HG02840 (cell line): ENCODE results near the gene ZG16.
"Not testable (repeated sequence)": the region's sequence is repeated elsewhere in the genome, so short reads cannot be mapped to it uniquely, and the experiment has no call there.

Experiments used
- ATAC-seq: cut with Tn5 transposase; IDR thresholded peaks from one replicate; pipeline ENCODE4 v1.9.1; 2021; ENCODE audit warnings: mild to moderate bottlenecking, moderate library complexity, moderate number of reproducible peaks; ENCODE audit not compliant: unreplicated experiment, low FRiP score

Gene ZG16

DNA sequence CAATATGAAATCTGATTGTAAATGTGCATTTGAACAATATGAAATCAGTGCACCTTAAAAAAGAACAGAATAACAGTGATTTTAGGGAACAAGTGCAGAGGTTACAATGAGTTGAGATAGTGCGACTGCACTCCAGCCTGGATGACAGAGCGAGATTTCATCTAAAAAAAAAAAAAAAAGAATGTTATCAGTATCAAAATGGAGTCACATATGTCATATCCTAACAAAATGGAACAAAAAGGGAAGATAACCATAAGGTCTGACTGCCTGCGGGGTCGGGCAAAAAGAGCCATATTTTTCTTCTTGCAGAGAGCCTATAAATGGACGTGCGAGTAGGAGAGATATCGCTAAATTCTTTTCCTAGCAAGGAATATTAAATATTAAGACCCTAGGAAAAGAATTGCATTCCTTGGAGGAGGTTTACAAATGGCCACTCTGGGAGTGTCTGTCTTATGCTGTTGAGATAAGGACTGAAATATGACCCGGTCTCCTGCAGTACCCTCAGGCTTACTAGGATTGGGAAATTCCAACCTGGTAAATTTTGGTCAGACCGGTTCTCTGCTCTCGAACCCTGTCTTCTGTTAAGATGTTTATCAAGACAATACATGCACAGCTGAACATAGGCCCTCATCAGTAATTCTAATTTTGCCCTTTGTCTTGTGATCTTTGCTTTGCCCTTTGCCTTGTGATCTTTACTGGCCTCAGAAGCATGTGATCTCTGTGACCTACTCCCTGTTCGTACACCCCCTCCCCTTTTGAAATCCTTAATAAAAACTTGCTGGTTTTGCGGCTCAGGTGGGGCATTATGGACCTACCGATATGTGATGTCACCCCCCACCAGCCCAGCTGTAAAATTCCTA, 5.3 kb downstream of the ZG16 start:
- not testable (repeated sequence) for ATAC-seq

DNA sequence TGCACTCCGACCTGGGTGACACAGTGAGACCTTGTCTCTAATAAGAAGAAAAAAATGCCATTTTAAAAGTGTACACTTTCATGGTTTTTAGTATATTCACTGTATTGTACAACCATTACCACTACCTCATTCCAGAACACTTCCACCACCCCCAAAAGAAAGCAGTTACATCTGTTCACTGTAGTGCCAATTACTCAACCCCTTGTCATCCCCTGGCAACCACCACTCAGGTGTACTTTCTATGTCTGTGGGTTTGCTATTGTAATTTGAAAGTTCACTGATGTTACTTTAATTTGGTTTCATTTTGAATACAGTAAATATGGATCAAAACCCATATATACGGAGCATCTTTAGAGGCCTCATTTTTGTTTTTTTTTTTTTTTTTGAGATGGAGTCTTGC, 6.1 kb downstream of the ZG16 start:
- no peak for ATAC-seq

DNA sequence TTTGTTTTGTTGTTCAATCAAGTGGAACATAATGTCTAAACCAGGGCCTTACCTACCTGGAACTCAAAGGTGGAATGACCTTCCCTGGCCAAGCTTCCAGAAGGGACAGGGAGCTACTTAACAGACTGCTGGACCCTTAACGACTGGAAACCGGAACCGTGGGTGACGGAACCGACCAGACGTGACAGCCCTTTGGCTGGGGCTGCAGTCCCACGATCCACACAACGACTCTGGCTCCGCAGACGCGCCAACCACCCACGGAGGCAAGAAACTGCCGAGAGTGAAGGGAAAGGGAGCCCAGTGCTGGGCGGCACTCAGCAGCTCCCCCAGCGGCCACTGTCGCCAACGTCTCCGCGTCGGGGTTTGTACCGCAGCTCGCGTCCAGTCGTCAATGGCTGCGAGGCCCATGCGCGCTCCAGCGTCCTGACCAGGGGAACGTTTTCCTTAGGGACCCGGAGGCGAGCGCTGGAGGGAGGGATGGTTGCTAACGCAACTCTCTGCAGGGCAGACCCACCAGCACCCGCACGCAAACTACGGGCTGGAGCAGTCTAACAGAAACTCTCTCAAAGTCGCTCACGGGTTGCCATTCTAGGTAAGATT, 6.9 kb downstream of the ZG16 start:
- ATAC-seq, result no peak

DNA sequence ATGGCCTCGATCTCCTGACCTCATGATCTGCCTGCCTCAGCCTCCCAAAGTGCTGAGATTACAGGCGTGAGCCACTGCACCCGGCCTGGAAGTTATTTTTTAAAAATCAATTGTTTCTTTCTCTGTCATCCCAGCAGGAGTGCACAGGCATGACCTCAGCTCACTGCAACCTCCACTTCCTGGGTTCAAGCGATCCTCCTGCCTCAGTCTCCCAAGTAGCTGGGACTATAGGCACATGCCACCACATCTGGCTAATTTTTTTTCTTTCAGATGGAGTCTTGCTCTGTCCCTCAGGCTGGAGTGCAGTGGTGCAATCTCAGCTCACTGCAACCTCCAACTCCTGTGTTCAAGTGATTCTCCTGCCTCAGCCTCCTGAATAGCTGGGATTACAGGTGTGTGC, 9.1 kb downstream of the ZG16 start:
- ATAC-seq, result not testable (repeated sequence)

DNA sequence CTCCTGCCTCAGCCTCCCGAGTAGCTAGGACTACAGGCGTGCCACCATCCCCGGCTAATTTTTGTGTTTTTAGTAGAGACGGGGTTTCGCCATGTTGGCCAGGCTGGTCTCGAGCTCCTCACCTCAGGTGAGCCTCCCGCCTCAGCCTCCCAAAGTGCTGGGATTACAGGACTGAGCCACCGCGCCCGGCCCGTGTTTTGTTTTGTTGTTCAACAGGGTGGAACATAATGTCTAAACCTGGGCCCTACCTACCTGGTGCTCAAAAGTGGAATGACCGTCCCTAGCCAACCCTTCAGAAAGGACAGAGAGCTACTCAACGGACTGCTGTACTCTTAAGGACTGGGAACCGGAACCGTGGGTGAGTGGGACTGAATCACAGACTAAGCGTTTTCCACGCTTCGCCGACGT, 11.7 kb downstream of the ZG16 start:
- no peak for ATAC-seq

DNA sequence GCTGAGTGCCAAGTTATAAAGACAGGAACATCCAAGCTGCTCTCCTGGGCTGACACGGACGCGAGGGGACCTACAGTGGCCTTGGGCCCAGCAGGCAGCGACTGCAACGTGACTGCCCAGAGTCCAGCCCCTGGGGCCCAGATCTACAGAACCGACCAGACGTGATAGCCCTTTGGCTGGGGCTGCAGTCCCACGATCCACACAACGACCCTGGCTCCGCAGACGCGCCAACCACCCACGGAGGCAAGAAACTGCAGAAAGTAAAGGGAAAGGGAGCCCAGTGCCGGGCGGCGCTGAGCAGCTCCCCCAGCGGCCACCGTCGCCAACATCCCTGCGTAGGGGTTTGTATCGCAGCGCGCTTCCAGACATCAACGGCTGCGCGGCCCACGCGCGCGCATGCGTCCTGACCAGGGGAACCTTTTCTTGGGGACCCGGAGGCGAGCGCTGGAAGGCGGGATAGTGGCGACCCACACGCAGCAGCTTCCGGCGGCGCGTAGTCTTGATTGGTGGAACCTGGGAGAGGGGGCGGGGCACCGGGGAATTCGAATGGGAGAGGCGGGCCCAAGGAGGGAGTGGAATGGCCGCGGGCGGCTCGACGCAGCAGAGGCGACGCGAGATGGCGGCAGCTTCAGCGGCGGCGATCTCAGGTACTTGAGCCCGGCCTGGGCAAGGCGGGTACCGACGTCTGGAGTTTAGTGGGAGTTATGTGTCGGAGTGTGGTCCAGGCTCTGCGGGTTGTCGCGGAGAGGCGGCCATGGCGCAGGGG, 12.3 kb downstream of the ZG16 start, which contains the start of gene KIF22:
TSS of gene KIF22 (plus strand) at position 569 of the 766 bp plus-strand sequence. CDS start at position 578, 9 bp downstream.
- ATAC-seq, result peak; percentile 88

DNA sequence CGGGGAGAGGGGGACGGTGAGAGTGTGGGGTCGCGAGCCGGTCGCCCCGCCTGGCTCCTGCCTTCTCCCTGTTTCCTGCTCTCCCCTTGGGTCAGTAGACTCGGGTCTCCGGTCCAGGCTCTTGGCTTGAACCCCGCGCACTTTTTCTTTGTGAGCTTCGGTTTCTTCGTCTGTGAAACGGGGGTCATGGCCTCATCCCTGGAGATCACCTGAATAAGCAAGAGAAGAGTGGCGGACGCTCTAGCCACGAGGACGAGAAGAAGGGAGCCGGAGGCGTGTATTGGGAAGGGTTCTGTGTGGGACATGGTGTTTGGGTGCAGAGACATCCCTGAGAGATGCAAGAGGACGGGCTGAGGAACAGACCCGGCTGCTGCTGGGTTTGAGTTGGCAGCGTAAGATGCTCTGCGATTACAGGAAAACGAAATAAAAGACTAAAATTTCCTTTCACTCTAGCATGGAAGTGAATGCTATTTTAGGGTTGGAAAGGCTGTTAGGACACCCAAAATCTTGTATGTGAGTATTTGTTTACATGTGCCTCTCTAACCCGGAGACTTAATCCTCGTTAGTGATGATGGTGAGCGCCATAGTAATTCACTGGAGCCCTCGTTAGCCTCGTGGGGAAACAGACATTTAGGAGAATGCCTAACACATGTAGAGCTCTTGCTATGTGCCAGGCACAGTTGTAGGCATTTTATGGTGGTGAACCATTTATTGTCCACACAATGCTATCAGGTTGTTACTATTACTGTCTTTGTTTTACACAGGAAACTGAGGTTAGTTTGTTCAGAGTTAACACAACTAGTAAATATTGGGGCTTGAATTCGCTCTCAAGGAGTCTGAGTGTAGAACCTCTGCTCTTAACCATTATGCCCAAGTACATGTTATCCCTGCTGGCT, 13.1 kb downstream of the ZG16 start:
- no peak for ATAC-seq

DNA sequence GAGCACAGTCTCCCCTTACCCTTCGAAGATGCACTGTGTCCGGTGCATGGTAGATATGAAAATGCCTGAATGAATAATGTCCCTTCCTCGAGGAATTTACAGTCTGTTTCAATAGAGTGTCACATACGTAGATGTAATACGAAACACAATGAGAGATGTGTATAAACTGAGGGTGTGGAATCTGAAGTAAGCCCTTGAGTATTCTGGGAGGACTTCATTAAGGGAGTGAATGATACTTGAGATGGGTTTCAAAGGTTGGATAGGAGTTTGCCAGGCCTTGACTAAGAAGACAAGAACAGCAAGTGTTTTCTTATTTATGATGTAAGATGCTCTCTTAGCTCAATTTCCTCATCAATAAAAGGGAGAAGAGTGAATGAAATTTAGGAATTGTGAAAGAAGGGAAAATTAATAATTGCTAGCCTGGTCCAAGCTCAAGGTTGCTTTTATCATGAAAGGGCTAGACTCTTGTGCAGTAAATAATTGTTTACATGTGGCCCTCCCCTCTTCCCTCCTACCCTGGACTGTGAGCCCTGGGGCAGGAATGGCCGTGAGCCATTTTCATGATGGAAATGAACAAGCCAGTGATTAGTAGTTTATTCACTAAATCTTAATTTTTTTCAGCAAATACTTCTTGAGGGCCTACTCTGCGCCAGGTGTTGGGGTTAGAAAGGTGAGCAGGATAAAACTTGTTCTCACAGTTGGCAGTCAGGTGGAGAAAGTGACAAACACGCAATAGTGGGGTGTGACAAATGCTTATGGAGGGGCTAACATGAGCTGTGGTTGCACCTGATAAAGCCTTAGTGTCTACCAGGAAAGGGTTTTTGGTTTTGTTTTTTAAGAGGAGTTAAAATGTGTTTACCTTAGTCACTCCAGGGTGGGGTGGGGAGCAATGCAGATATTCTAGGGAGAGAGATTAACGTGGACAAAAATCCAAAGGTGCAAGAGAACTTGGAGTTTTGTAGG, 14.1 kb downstream of the ZG16 start:
- ATAC-seq, result no peak

DNA sequence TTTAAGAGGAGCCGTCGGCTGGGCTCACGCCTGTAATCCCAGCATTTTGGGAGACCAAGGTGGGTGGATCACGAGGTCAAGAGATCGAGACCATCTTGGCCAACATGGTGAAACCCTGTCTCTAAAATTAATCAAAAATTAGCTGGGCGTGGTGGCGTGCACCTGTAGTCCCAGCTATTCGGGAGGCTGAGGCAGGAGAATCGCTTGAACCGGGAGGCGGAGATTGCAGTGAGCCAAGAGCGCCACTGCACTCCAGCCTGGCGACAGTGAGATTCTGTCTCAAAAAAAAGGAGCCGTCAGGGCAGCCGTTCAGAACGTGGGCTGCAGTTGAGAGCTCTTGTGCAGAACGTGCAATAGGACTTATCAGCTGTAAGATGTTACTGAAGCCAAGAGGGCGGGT, 15.1 kb downstream of the ZG16 start:
- ATAC-seq, result not testable (repeated sequence)

DNA sequence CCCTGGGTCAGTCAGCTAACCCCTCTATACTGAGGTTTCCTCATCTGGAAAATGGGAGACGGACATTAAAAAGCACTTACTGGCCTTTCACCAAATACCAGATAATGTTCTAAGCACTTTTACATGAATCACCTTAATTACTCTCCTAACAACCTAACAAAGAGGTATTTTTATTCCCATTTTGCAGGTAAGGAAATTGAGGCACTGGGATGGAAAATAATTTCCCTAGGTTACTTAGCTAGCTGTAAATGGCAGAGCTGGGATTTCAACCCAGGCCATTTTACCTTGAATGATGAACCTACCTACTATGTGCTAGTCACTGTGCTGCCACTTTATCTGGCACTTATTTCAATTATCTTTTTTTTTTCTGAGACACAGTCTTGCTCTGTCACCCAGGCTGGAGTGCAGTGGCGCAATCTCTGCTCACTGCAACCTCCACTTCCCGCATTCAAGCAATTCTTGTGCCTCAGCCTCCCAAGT, 16.2 kb downstream of the ZG16 start:
- ATAC-seq, result no peak

DNA sequence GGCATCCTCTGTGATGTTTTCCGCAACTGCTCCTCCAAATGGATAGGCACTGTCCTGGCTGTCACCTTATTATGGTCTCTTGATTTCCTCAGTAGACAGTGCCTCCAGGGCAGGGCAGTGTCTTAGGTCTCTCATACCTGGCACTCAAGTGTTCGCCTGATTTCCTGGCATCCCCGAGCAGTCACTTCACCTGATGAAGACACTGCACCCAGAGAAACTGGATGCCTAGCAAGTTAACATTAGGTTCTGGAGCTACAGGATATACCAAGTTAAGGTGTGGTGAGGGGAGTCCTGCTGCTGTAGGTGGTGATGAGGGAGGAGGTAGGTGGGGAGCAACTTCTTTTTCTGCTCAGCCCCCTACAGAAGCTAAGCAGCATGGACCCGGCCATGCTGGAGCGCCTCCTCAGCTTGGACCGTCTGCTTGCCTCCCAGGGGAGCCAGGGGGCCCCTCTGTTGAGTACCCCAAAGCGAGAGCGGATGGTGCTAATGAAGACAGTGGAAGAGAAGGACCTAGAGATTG, 24.4 kb downstream of the ZG16 start:
- no peak for ATAC-seq

DNA sequence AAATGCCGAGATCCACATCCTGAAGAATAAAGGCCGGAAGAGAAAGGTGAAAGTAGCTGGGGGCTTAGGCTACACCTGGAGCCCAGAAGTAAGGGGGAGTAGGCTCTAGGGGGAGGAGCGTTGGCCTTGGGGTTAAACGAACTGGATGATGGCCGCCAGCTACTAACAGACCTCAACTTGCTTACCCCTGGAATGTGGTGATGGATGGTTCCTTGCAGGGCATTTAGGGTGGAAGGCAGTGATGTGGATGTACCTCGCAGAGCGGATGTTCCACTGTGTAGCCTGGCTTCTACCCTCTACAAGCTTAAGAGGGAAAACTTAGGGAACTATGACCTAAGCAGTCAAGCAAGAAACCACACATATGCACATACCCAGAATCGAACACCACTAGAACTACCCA, 26.0 kb downstream of the ZG16 start:
- ATAC-seq, result no peak

DNA sequence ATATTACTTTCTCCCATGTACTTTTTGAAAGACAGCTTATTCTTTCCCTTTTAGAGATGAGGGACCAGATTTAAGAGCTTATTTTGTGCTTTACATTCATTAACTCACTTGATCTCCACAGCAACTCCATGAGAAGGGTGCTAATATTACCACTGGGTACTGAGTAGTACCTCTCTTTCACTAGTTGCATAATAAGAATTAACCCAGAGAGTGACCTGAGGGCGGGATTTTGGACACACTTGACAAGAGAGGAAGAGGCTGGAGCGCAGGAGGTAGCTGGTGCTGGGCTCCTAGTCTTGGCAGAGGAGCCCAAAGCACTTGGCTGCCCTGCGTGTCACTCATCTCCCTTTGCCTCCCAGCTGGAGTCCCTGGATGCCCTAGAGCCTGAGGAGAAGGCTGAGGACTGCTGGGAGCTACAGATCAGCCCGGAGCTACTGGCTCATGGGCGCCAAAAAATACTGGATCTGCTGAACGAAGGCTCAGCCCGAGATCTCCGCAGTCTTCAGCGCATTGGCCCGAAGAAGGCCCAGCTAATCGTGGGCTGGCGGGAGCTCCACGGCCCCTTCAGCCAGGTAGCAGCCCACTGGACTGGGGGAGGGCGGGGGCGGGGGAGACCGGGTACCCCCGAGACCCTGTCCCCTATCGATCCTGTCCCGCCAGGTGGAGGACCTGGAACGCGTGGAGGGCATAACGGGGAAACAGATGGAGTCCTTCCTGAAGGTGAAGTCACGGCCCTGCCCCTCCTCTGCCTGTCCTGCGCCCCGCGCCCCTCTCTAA, 26.6 kb downstream of the ZG16 start:
- ATAC-seq, result no peak

DNA sequence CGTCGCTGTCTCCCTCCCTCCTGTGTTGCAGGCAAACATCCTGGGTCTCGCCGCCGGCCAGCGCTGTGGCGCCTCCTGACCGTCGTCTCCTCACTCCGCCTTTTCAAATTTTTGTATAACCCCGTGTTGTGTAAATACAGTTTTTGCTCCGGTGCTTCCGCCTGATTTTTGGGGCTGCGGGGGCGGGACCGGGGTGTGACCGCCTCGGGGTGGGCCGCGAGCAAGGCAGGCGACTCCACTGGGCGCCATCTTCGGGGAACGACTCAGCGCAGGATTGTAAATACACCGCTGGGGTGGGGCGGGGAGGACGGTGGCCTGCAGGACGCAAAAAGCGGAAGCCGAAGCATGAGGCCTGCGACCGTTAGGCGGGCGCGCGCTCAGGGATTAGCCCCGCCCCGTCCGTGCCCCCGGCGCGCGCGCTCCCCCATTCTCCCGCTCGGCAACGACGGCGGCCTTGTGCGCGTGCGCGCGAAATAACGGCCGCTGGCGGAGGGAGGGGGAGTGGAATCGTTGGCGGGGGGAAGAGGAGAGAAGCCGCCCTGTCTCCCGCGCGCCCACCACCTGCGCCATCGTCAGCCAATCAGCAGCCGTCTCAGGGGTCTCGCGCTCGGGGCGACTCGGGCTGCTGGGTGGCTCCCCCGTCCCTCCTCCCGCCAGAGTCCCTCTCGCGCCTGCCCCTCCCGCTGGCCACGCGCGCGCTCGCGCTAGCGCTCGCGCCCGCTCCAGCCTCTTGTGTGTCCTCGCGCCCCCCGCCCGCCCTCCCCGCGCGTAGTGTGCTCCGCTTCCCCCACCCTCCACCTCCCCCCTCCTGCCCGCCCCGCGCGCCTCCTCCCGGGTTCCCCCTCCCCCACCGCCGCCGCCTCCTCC, 27.4 kb downstream of the ZG16 start:
- peak; percentile 57 for ATAC-seq

DNA sequence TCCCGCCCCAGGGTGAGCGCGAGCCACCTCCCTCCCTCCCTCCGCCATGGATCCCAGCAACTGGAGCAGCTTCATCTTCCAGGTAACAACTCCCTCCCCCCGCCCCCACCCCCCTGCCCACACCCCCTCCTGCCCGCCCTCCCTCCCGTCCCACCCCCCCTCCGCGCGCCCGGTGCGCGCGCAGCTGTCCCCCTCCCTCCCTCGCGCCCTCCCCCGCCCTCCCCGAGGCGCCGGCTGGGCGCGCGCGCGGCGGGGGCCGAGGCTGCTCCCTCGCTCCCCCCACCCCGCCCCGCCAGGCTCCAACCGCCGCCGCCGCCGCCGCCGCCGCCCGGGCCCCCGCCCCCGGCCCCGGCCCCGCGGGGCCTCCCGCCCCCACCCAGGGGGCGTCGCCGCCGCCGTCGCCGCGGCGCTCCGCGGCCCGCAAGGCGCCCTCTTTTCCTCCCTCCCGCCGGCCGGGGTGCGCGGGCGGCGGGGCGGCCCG, 28.1 kb downstream of the ZG16 start, which contains the start of gene MAZ:
TSS of gene MAZ (plus strand) at position 431 of the 481 bp plus-strand sequence. CDS start 173 bp downstream, outside the sequence.
- ATAC-seq, result no peak

DNA sequence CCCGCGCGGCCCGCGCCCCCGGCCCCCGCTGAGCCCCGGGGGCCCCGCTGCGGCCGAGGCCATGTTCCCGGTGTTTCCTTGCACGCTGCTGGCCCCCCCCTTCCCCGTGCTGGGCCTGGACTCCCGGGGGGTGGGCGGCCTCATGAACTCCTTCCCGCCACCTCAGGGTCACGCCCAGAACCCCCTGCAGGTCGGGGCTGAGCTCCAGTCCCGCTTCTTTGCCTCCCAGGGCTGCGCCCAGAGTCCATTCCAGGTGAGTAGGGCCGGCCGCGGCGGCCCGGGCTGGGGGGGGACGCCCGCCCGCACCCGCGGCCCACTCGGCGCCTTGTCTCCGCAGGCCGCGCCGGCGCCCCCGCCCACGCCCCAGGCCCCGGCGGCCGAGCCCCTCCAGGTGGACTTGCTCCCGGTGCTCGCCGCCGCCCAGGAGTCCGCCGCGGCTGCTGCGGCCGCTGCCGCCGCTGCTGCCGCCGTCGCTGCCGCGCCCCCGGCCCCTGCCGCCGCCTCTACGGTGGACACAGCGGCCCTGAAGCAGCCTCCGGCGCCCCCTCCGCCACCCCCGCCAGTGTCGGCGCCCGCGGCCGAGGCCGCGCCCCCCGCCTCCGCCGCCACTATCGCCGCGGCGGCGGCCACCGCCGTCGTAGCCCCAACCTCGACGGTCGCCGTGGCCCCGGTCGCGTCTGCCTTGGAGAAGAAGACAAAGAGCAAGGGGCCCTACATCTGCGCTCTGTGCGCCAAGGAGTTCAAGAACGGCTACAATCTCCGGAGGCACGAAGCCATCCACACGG, 28.8 kb downstream of the ZG16 start:
- ATAC-seq, result no peak
